Measurements from ENCODE around the gene INTS13.
A peak's percentile ranks its signal among the peaks of the same experiment; 100 is the strongest.
"Not testable (repeated sequence)": the region's sequence is repeated elsewhere in the genome, so short reads cannot be mapped to it uniquely, and the experiment has no call there.

The INTS13 gene, protein sequence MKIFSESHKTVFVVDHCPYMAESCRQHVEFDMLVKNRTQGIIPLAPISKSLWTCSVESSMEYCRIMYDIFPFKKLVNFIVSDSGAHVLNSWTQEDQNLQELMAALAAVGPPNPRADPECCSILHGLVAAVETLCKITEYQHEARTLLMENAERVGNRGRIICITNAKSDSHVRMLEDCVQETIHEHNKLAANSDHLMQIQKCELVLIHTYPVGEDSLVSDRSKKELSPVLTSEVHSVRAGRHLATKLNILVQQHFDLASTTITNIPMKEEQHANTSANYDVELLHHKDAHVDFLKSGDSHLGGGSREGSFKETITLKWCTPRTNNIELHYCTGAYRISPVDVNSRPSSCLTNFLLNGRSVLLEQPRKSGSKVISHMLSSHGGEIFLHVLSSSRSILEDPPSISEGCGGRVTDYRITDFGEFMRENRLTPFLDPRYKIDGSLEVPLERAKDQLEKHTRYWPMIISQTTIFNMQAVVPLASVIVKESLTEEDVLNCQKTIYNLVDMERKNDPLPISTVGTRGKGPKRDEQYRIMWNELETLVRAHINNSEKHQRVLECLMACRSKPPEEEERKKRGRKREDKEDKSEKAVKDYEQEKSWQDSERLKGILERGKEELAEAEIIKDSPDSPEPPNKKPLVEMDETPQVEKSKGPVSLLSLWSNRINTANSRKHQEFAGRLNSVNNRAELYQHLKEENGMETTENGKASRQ

DNA sequence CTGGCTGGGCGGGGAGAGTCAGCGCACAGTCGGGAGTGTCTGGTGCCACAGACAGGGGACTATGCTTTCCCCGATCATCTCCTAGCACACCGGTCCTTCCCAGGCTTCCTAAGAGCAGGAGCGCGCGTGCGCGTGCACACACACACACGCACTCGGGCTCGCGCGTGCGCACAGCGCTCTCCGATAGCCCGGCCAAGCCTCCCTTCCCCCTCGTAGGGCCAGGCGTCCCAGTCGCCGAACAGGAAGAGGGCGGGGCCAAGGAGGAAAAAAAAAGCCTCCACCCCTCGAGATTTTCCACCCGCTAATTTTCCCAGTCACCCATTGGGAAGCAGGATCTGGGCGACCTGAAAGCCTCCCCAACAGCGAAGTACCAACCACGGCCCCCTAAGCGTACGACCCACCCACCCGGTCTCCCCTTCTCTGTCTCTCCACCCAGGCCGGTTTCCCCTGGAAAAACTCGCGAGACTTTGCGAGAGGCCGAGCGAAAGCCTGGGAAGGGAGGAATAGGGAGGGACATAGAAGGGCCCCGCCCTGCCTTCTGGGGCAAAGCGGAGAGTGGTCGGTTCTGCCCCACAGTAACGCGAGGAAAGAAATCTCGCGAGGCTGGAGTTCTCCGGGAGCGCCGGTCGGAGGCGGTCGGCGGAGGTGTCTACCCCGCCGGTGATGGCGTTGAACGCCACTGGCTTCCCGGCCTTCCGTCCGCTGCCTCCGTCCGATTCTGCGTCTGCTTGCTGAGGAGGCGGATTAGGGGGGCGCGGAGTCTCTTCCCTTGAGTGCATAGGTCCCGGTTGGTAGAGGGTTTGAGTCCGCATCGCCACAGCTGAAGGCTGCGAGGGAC is at the start of gene INTS13, which contains the start of gene FGFR1OP2:
Gene INTS13, minus strand, starts transcription at position 119 of the 838 bp plus-strand sequence. CDS start 1,178 bp downstream, outside the sequence.
Gene FGFR1OP2, plus strand, starts transcription at position 608 of the 838 bp plus-strand sequence. CDS start 15,689 bp downstream, outside the sequence.
- peak; percentile 98 for DNase-seq

DNA sequence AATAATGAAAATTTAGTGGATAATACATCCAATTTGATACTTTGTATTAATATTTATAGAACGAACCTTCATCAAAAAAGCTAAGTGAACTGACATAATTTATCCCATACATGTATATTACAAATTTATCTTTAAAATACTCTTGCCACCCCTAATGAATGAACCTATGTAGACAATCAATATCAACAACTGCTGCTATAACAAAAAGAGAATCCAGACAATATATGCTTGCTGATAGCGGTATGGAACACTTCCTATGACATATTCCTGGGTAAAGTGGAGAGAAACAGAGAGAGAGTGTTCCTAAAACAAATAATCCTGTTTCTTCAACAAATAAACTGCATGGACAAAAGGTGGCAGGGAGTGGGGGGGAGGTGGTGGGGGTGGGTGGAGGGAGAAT is 45.1 kb upstream of the INTS13 start:
- DNase-seq, result no peak

DNA sequence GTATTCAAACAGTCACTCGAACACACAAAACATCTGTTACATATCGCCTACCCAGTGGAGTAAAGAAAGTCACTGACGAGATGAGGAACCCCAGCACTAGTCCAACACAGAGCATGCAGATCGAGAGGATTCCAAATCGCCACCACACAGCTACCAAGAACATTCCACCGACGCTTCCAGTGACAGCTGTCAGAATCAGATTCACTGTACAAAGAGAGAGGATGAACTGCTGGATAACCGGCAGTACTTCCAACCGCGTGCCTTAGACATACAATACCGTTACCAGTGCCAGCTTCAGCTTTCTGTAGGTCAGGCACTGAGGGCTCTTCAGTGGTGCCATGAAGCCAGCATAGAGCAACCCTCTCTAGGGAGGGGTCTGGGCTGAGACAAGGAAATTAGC is 42.0 kb upstream of the INTS13 start:
- DNase-seq, result no peak

DNA sequence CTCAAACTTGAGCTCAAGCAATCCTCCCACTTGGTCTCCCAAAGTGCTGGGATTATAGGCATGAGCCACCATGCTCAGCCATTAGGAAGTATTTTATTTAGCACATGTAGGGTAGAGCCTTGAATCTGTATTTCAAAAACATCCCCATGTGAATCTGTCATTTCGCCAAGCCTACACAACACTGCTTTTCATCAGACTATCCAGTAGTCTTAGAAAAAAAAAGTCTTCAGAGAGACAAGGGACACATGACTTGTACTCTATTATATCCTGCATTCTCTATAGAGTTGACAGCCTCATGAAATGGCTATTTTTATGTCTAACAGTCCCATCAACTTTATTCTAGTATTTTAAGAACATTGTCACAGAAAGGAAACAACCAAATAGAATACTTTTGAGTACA is 41.0 kb upstream of the INTS13 start:
- no peak for DNase-seq

DNA sequence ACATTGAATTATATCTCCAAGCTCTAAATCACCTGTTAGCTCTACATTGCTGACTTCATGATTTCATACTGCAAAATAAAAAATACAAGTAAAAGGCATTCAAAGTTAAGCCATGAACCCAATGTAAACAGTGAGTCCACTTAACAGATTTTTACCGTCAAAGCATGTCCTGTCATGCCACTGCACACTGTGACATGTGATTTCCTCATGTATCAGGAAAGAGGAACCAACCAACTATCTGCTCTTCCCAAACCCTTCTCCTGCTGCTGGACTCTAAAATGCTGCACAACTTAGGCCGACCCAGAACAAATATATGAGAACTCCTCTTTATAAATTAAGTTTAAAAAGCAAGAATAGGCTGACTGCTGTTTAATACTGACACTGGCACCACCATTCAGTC is 38.9 kb upstream of the INTS13 start:
- DNase-seq, result no peak

DNA sequence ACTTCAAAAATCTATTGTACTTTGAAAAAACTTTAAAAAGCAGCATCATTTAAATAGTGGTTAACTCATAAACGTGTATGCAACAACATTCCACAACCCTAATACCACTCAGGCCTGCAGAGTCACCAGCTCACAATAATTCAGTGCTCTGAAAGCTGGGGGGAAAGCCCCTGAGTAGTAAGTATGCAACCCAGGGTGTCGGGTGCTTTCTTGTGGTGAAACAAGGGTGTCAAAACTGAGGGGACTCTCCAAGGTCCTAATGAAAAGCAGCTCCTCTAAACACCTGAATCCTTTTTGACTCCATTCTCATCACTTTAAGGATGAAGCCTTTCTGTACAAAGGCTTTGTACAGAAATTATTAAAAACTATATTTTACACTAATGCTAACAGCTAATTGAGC is 34.2 kb upstream of the INTS13 start:
- peak; percentile 70 for DNase-seq

DNA sequence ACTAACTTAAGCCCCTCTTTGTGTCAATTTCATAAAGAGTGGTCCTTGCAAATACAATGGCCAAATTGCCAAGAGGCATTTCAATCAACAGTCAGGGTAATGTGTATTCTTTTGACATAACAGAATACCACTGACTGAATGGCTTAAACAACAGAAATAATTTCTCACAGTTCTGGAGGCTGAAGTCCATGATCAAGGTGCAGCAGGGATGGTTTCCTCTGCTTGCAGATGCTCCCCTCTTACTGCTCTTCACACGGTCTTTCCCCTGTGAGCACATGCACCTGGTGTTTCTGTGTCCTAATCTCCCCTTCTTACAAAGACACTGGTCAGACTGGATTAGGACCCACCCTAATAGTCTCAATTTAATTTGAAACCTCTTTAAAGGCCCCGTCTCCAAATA is 32.4 kb upstream of the INTS13 start:
- DNase-seq, result no peak

DNA sequence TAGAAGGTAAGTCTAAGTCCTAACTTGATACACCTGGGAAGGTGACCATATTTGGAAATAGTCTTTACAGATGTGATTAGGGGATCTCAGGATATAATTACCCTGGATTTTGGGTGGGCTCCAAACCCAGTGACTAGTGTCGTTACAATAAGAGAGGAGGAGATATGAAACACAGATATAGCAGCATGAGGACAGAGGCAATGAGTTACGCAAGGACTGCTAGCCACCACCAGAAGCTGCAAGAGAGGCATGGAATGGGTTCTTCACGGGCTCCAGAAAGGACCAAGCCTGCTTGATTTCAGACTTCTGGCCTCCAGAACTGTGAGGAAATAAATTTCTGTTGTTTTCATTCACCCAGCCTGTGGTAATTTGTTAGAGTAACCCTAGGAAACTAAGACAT is 29.1 kb upstream of the INTS13 start:
- no peak for DNase-seq

DNA sequence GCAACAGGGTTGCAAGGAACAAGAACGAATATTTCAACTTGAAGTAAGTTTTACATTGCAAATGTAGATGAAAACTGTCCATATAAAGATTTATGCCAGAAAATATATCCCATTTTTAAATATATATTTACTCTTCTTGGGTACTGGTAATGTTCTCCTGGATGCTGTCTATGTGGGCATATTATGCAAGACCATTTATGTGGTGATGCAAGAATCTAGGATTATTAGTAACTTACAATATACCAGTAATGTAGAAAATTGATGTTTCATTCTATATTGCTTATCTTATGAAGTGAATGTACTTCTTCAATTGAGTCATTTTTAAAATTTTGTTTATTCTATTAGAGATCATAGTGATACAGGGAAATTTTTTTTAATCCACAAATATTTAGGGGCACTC is 25.6 kb upstream of the INTS13 start:
- DNase-seq, result no peak

DNA sequence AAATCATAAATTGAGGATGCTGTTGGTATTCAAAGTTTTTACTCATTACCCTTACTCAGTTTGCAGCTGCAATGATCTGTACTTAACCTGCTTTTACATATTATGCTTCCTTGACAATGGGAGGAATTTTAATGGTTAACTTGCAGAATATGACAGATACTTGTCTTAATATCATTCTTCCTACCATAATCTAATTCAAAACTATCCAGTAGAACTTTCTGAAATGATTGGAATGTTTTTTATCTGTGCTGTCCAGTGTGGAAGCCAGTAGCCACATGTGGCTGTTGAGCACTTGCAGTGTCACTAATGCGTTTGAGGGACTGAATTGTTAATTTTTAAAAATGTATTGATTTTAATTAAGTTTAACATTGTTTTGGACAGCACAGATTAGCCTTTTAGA is 24.0 kb upstream of the INTS13 start:
- no peak for DNase-seq

DNA sequence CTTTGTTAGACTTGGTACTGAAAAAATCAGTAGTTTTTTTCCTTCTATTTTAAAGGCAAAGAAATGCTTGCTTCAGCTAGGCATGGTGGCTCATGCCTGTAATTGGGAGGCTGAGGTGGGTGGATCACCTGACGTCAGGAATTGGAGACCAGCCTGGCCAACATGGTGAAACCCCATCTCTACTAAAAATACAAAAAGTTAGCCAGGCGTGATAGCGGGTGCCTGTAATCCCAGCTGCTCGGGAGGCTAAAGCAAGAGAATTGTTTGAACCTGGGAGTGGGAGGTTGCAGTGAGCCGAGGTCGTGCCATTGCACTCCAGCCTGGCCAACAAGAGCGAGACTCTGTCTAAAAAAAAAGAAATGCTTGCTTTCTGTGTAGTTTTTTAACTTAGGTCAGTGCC is 23.6 kb upstream of the INTS13 start:
- not testable (repeated sequence) for DNase-seq

DNA sequence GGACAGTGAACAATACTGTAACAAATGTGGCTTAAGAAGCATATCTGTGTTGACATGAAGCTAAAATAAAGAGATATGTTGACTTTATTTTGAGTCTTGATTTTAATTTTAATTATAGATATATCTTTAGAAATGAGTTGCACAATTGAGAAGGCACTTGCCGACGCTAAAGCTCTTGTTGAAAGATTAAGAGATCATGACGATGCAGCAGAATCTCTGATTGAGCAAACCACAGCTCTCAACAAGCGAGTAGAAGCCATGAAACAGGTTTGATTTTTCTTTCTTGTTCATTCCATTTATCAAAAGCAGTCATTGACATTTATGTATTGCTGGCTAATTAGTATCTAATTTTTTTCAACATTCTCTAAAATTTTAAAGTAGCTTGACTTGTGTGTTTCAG is 16.2 kb upstream of the INTS13 start:
- DNase-seq, result no peak

DNA sequence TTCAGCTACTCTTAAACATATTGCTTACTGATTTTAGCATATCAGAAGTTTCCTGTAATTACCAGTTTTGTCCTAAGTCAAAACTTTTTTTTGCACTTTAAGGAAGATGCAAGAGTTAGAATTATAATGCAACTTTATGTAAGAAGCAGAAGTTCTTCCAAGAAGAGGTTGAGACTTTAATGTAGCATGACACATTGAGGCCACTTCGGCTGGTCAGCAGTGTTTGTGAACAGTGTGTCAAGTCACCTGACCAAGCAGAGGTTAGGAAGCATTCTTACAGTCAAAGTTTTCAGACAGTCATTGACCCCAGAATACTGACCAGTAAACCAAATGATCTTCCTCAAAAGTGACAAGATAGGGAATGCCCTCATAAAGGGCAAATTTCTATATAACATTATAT is 15.7 kb upstream of the INTS13 start:
- no peak for DNase-seq

DNA sequence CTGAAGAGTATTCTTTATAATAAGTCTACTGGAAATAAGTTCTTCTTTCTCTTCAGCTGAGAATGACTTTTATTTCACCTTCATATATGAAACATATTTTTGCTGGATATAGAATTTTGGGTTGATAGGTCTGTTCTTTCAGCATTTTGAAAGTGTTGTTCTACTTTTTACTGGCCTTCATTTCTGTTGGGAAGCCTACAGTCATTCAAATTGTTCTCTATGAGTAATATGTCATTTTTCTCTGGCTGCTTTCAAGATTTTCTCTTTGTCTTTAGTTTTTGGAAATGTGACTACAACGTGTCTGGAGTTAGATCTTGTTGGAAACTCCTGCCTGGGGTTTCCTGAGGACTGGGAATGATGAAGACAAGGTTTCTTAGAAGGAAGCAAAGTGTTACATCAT is 10.5 kb upstream of the INTS13 start:
- DNase-seq, result no peak

DNA sequence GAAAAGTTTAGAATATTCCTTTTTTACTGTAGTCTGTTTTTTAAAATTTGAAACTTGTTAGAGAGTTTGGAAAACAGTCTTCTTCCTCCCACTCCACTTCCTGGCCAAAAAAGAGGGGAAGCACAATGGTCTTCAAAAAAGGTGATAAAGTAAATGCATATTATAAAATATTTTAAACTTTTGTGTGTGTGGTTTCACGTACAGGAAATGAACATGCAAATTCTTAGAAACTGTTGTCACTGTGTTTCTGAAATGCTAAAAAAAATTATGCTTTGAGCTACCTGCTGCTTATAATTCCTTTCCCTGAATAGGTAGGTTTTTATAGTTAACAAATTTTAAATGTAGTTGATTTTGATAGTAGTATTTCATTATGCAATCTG is 3.4 kb upstream of the INTS13 start:
- DNase-seq, result no peak

DNA sequence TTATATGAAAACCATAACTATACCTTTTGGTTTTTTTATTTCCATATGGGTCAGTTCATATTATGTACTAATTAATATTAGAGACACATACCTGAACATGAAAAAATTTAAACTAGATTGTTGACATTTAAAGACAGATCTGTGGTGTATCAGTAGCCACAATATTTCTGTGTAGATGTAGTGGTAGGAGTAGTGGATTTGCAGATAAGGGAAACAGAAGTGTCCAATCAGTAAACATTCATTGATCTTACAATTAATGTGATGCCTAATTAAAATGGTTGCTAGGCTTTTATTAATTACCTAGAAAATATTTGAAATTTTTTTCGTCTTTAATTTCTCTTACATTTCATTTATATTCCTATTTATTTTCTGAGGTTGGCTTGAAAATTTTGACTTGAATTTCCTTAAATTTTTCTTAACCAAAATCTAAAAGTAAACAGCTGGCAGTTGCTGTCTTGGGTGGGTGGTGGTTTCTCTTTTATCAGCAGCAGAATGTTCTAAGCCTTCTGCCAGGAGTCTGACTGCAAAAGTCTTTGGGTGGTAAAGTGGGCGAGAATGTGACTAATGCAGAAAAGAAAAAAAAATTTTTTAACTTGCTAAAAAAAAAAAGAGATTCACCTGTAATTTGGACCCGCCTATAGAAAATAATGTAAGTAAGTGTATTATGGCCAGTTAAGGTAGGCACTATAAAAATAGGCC is 2.9 kb upstream of the INTS13 start:
- DNase-seq, result no peak

DNA sequence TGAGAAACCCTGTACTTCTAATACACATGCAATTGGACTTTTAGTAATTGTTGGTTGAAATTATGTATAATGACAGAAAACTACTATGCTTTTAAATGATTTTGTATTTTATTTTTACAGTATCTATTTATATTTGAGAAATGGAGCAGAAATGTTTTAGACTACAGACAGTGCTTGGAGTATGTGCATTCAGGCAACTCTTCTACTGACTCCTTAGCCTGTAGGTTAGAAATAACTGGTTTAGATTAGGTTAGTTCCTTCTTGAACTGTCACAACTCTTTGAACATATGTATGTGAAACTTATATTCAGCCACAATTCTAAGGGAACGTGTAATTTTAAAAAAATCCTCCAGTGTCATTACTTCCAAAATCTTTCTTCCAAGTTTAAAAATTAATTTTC is 2.2 kb upstream of the INTS13 start:
- no peak for DNase-seq

DNA sequence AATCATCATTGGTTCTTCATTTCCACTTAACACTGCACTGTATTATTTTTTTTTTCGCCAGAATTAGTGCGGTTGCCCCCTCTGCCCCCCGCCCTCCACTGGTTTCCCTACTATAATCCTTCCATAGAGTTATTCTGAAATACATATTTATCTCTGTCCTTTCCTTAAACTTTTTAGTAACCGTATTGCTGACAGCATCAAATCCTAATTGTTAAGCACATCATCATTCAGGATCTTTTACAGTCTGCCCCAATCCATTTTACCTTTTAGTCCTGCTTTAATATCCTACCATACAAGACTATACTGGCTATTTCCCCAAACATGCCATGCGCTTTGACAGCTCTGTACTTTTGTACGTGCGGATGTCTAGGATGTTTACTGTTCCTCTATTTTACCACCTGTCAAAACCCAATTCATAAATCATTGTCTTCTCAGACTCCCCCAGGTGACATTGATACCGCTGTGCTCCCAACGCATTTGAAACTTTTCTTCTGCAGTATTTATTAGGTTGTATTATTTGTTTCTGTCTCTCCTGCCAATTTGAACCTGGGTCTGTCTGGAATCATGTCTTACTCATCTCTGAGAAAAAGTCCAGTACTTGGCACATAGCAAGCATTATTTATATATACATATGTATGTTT is 1.5 kb upstream of the INTS13 start:
- DNase-seq, result no peak

DNA sequence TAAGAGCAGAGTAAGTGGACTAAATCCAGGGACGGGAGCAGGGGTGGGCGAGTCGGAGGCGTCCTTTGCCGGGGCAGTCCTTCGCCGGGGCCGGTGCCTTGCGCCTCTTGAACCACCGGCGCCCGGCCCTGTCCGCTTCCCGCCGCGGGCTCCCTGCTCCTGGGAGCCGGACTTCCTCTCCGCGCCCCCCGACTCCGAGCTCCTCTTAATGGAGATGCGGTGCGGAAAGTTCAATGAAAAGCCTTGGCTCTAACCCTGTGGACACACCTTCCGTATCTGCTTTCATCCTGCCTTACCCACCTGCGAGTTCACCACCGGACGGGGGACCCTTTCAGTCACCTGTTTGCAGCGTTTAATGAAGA is 901 bp upstream of the INTS13 start:
- no peak for DNase-seq

DNA sequence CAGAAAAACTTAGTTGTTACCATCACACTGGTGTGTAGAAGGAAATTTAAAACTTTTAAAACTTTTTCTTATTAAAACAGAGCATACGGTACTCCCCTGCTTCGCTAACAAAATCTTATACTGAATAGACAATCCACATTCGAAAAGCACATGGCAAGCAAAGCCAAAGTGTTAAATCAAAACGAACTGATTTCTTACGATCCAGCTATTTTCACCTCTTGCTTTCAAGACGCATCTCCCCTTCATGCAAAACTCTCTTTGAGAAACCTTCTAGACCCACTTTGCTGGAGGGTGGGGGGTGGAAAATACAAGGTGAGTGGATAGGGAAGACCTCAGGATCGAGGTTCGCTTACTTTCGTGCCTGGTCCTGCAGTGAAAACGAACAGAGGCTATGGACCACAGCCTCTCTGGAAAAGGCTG is 328 bp downstream of the INTS13 start:
- DNase-seq, result no peak

DNA sequence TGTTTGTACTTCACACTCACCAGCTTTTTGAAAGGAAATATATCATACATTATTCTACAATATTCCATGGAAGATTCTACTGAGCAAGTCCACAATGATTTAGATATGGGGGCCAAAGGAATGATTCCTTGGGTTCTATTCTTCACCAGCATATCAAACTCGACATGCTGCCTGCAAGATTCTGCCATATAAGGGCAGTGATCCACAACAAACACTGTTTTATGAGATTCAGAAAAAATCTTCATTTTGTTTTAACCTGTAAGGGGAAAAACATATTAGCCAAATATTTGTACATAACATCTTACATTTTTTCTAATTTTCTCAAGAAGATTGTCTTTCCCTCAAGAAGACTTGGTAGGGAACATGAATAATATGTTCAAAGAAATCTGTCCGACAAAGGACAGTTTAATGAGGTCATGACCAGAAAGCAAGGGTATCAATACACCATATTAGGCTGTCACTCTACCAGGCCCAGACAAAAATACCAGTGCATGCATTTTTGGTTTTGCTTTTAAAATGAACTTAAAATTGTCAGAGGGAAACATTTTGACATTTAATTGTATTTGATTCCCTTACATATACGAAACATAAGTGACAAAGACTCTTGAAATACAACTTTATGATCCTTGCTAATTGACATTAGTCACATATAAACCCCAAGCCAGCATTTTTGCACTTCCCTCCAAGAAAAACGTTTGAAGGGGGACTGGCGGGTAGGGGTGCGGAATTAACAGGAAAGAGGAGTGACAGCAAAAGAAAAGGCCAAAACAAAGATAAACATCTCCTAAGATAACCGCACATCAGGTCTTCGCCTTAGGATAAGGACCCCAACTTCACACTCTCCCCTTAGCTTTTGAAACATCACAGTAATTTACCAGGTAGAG is 980 bp downstream of the INTS13 start:
- no peak for DNase-seq

Measured in activated CD8-positive, alpha-beta memory T cell treated with anti-CD3 and anti-CD28 coated beads for 24 hours (primary cell).